H9 (cell line): ENCODE data around the gene TAOK2. TPM values are rescaled to one million over a fixed set of nuclear protein-coding genes. Genes with fewer than 3 reads are reported as not detected.

Experiments
- DNase-seq: peaks from one replicate; pipeline ENCODE4 v3.0.0-alpha.2; 2017
- H2AFZ ChIP-seq: one replicate; pipeline ENCODE4 v1.6.1; 2013; ENCODE audit warnings: mild to moderate bottlenecking, low read length, control low read depth, moderate library complexity
- H2AK5ac ChIP-seq: 2 replicates; pipeline ENCODE4 v1.6.1; 2013; ENCODE audit warnings: low read length, control low read depth, mixed read lengths; ENCODE audit not compliant: insufficient read length
- H2BK120ac ChIP-seq: one replicate; pipeline ENCODE4 v1.6.1; 2013; ENCODE audit warnings: low read depth, mild to moderate bottlenecking, low read length, control low read depth, inconsistent platforms; ENCODE audit not compliant: poor library complexity, severe bottlenecking
- H2BK12ac ChIP-seq: 2 replicates; pipeline ENCODE4 v1.6.1; 2013; ENCODE audit warnings: low read length, control low read depth, mixed read lengths, low read depth; ENCODE audit not compliant: insufficient read length
- H2BK15ac ChIP-seq: 2 replicates; pipeline ENCODE4 v1.6.1; 2013; ENCODE audit warnings: low read depth, low read length, control low read depth
- H2BK20ac ChIP-seq: one replicate; pipeline ENCODE4 v1.6.1; 2013; ENCODE audit warnings: low read depth, mild to moderate bottlenecking, low read length, control low read depth, inconsistent platforms; ENCODE audit not compliant: poor library complexity, severe bottlenecking
- H2BK5ac ChIP-seq: 2 replicates; pipeline ENCODE4 v1.6.1; 2013; ENCODE audit warnings: low read length, control low read depth, mixed read lengths; ENCODE audit not compliant: insufficient read length
- H3K14ac ChIP-seq: 2 replicates; pipeline ENCODE4 v1.6.1; 2013; ENCODE audit warnings: low read length, control low read depth; ENCODE audit not compliant: insufficient read depth
- H3K18ac ChIP-seq: 2 replicates; pipeline ENCODE4 v1.6.1; 2013; ENCODE audit warnings: low read depth, mild to moderate bottlenecking, mixed read lengths, low read length, control low read depth; ENCODE audit not compliant: insufficient read length
- H3K23ac ChIP-seq: 2 replicates; pipeline ENCODE4 v1.6.1; 2013; ENCODE audit warnings: low read length, control low read depth, mixed read lengths, low read depth; ENCODE audit not compliant: insufficient read length
- H3K23me2 ChIP-seq: 2 replicates; pipeline ENCODE4 v1.6.1; 2013; ENCODE audit warnings: low read depth, mild to moderate bottlenecking, mixed read lengths, low read length, control low read depth; ENCODE audit not compliant: insufficient read length, poor library complexity, severe bottlenecking
- H3K27ac ChIP-seq: 2 replicates; pipeline ENCODE4 v1.5.1; 2013; ENCODE audit warnings: low read length, control low read depth, mixed read lengths, low read depth; ENCODE audit not compliant: insufficient read length
- H3K27me3 ChIP-seq: 2 replicates; pipeline ENCODE4 v1.6.1; 2013; ENCODE audit warnings: low read length, control low read depth, inconsistent platforms; ENCODE audit not compliant: insufficient read depth
- H3K4ac ChIP-seq: 2 replicates; pipeline ENCODE4 v1.6.1; 2013; ENCODE audit warnings: low read depth, mild to moderate bottlenecking, control low read depth, inconsistent platforms, low read length, moderate library complexity
- H3K4me1 ChIP-seq: 2 replicates; pipeline ENCODE4 v1.6.1; 2013; ENCODE audit warnings: low read length, control low read depth, inconsistent platforms; ENCODE audit not compliant: insufficient read depth
- H3K4me2 ChIP-seq: 2 replicates; pipeline ENCODE4 v1.6.1; 2013; ENCODE audit warnings: low read length, control low read depth, mixed read lengths; ENCODE audit not compliant: insufficient read length, insufficient read depth
- H3K56ac ChIP-seq: 2 replicates; pipeline ENCODE4 v1.6.1; 2013; ENCODE audit warnings: low read depth, mild to moderate bottlenecking, mixed read lengths, low read length, control low read depth; ENCODE audit not compliant: insufficient read length
- H3K79me1 ChIP-seq: 2 replicates; pipeline ENCODE4 v1.6.1; 2013; ENCODE audit warnings: low read depth, mild to moderate bottlenecking, moderate library complexity, low read length, control low read depth, inconsistent platforms; ENCODE audit not compliant: insufficient read depth, poor library complexity, severe bottlenecking
- H3K79me2 ChIP-seq: 2 replicates; pipeline ENCODE4 v1.6.1; 2013; ENCODE audit warnings: low read length, control low read depth, inconsistent platforms; ENCODE audit not compliant: insufficient read depth
- H3K9ac ChIP-seq: 2 replicates; pipeline ENCODE4 v1.6.1; 2013; ENCODE audit warnings: low read length, control low read depth, mixed read lengths; ENCODE audit not compliant: insufficient read length; ENCODE audit errors: extremely low read depth
- H3K9me3 ChIP-seq: one replicate; pipeline ENCODE4 v1.6.1; 2013; ENCODE audit warnings: low read depth, low read length, inconsistent platforms; ENCODE audit not compliant: control insufficient read depth
- H3T11ph ChIP-seq: one replicate; pipeline ENCODE4 v1.6.1; 2013; ENCODE audit warnings: mild to moderate bottlenecking, low read length, control low read depth, inconsistent platforms
- H4K20me1 ChIP-seq: one replicate; pipeline ENCODE4 v1.6.1; 2013; ENCODE audit not compliant: control insufficient read depth, insufficient read length, insufficient read depth
- H4K5ac ChIP-seq: 2 replicates; pipeline ENCODE4 v1.6.1; 2013; ENCODE audit warnings: low read depth, mild to moderate bottlenecking, mixed read lengths, low read length, control low read depth; ENCODE audit not compliant: insufficient read length
- H4K8ac ChIP-seq: replicated peaks from 2 replicates; pipeline ENCODE4 v1.6.1; 2013; ENCODE audit warnings: low read length, control low read depth, mixed read lengths, low read depth; ENCODE audit not compliant: insufficient read length
- H4K91ac ChIP-seq: 2 replicates; pipeline ENCODE4 v1.6.1; 2013; ENCODE audit warnings: low read depth, mild to moderate bottlenecking, moderate library complexity, mixed read lengths, low read length, control low read depth; ENCODE audit not compliant: insufficient read length
- H3K27ac Mint-ChIP-seq, 3 experiments: 2 replicates in 2 of 3; 3 replicates in 1 of 3; pipeline ENCODE4 v1.8.0; 2020 to 2021; ENCODE audit warnings: mixed read lengths in 3 of 3, mild to moderate bottlenecking in 1 of 3, moderate library complexity in 1 of 3
- H3K27me3 Mint-ChIP-seq: 2 replicates; pipeline ENCODE4 v1.8.0; 2021; ENCODE audit warnings: low read depth, mild to moderate bottlenecking, moderate library complexity, mixed read lengths
- H3K36me3 Mint-ChIP-seq, 3 experiments: 2 replicates in 2 of 3; 3 replicates in 1 of 3; pipeline ENCODE4 v1.8.0; 2020 to 2021; ENCODE audit warnings: low read depth in 3 of 3, mixed read lengths in 3 of 3; ENCODE audit not compliant: insufficient read depth in 1 of 3
- H3K4me1 Mint-ChIP-seq, 2 experiments: 2 replicates each; pipeline ENCODE4 v1.8.0; 2020; ENCODE audit warnings: mixed read lengths in 2 of 2
- H3K4me3 Mint-ChIP-seq, 2 experiments: 2 replicates in 1 of 2; 3 replicates in 1 of 2; pipeline ENCODE4 v1.8.0; 2020 to 2021; ENCODE audit warnings: mild to moderate bottlenecking in 2 of 2, mixed read lengths in 2 of 2, moderate library complexity in 1 of 2
- H3K9me3 Mint-ChIP-seq, 2 experiments: 2 replicates in 1 of 2; 3 replicates in 1 of 2; pipeline ENCODE4 v1.8.0; 2020; ENCODE audit warnings: mild to moderate bottlenecking in 2 of 2, mixed read lengths in 2 of 2, moderate library complexity in 1 of 2
- WGBS: extraction: QIAGEN DNeasy Blood & Tissue Kit; methylation state at CpG from one replicate; pipeline ENCODE4 v1.1.7; 2013; ENCODE audit warnings: missing lambda C conversion rate, low lambda C conversion rate, mixed read lengths; ENCODE audit not compliant: insufficient read length; ENCODE audit errors: extremely low coverage; 5-methylcytosine and 5-hydroxymethylcytosine counted together
- total RNA-seq: library from RNA; stranded (reverse); gene quantifications from 2 replicates; pipeline ENCODE4 v1.2.1, GENCODE V29; 2021
- TF ChIP-seq, protein P1 (sequence below): fragments of 200-600 bp; sonication (generic); conservative IDR thresholded peaks from 3 replicates; pipeline ENCODE4 v1.8.0; 2021; ENCODE audit warnings: antibody characterized with exemption, mild to moderate bottlenecking

Gene TAOK2
- total RNA-seq, 1 experiment from 2014 or later, result 43.9 TPM

DNA sequence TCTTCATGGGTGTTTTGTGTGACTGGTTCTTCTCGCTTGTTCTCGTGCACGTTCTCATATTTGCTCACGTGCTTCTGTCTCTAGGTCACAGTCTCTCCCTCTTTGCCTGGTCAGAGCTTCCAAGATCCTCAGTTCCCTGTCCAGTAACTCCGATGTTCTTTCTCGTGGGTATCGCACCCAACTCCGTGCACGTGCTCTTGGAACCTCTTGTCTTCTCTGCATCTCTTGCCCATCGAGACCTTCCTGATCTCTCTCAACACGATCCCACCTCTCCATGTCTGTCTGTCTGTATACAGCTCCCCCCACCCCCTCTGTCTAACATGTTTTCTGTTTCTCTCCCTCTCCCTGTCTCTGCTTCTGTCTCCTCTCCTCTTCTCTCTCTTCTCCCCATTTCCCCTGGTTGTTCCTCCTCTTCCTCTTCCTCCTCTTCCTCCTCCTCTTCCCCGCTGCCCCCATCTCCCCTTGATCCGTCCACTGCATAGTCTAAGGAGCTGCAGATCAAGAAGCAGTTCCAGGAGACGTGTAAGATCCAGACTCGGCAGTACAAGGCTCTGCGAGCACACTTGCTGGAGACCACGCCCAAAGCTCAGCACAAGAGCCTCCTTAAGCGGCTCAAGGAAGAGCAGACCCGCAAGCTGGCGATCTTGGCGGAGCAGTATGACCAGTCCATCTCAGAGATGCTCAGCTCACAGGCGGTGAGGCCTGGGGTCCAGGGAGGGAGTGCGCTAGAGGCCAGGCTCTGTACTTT is 15.6 kb downstream of the TAOK2 start:
- Histone ChIP-seq H2BK120ac (no peak overlapping the region), H3K27me3 (no peaks in the 10 kb centered on the region), H4K20me1 (no peaks in the 10 kb centered on the region), H3K4me2 (no peak overlapping the region), H2AFZ (no peak overlapping the region), H3K23me2 (no peaks in the 10 kb centered on the region), H3K79me1 (no peaks in the 10 kb centered on the region), H3K9me3 (no peaks in the 10 kb centered on the region), H2AK5ac (no peak overlapping the region), H3K9ac (no peak overlapping the region), H3K79me2 (no peaks in the 10 kb centered on the region), H4K91ac (no peak overlapping the region), H2BK15ac (no peak overlapping the region), H3K27ac (no peak overlapping the region), H3K18ac (no peak overlapping the region), H2BK12ac (no peak overlapping the region), H3K56ac (no peak overlapping the region), H2BK20ac (no peak overlapping the region), H3K4ac (no peak overlapping the region), H3K4me1 (no peaks in the 10 kb centered on the region), H3T11ph (no peak overlapping the region), H4K5ac (no peak overlapping the region), H4K8ac (no peak overlapping the region), H3K14ac (no peak overlapping the region), H2BK5ac (no peak overlapping the region), H3K23ac (no peak overlapping the region)
- H3K4me3 Mint-ChIP-seq, result no peak overlapping the region
- peaks cover 2% of the 10 kb centered on the region in 2 experiments for H3K4me1 Mint-ChIP-seq
- TF ChIP-seq, protein P1, sequence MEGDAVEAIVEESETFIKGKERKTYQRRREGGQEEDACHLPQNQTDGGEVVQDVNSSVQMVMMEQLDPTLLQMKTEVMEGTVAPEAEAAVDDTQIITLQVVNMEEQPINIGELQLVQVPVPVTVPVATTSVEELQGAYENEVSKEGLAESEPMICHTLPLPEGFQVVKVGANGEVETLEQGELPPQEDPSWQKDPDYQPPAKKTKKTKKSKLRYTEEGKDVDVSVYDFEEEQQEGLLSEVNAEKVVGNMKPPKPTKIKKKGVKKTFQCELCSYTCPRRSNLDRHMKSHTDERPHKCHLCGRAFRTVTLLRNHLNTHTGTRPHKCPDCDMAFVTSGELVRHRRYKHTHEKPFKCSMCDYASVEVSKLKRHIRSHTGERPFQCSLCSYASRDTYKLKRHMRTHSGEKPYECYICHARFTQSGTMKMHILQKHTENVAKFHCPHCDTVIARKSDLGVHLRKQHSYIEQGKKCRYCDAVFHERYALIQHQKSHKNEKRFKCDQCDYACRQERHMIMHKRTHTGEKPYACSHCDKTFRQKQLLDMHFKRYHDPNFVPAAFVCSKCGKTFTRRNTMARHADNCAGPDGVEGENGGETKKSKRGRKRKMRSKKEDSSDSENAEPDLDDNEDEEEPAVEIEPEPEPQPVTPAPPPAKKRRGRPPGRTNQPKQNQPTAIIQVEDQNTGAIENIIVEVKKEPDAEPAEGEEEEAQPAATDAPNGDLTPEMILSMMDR, result no peak
- no peak for DNase-seq
- H3K9me3 Mint-ChIP-seq, result no peaks in the 10 kb centered on the region
- peaks cover 26 to 73% (median 65%) of the 10 kb centered on the region in 3 experiments for H3K36me3 Mint-ChIP-seq
- H3K27ac Mint-ChIP-seq, result peak overlapping the region; percentile 43 to 76 (median 74); a peak in 4 of 7 replicates
- no peaks in the 10 kb centered on the region; the same call in 1 of the 2 replicates for H3K27me3 Mint-ChIP-seq
- no CpG with 5 or more reads among the region's 23 CpGs for WGBS
